Sigmoid colon (tissue), 4 donors: ENCODE data around the gene MAGED2.
A peak's percentile ranks its signal among the peaks of the same experiment; 100 is the strongest.

Experiments
- CTCF ChIP-seq, 4 experiments: fragments of 450-650 bp in 3 of 4; fragments of 200-600 bp in 1 of 4; IDR thresholded peaks; one replicate each; pipeline ENCODE4 v1.5.1; 2016 to 2019; ENCODE audit warnings: antibody characterized with exemption in 4 of 4, mild to moderate bottlenecking in 3 of 4, moderate library complexity in 2 of 4
- EP300 ChIP-seq, 4 donors: sonication (generic); formaldehyde crosslinking; IDR thresholded peaks; one replicate each; pipeline ENCODE4 v1.6.1; 2017; ENCODE audit warnings: antibody characterized with exemption in 4 of 4
- POLR2A ChIP-seq, 2 donors: fragments of 450-650 bp; IDR thresholded peaks; one replicate each; pipeline ENCODE4 v1.6.1; 2016; ENCODE audit warnings: antibody characterized with exemption in 2 of 2, mild to moderate bottlenecking in 2 of 2, moderate library complexity in 2 of 2

DNA sequence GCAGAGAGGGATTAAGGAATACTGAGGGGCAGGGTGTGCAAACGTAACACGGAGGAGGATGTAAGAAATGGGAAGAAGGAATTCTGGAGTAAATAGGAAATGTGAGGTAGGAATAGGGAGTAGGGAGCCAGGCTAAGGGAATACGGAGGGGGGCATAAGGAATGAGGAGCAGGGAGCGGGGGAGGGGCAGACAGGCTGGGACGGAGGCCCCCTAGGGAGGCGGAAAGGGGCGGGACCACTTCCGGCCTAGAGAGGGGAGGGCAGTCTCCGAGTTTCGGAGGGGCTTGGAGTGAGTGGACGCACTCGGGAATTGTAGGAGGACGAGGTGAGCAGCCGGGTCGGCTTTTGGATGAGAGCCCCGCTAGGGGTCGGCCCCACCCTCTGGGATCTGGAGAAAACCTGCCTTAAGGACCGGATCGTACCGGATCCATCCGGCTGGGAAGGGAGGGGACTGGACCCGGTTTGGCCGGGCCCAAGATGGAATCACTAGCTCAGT lies 612 bp downstream of the MAGED2 start:
- TF ChIP-seq CTCF (IDR thresholded peaks at IDR 0.05) (no peak), POLR2A (IDR thresholded peaks at IDR 0.05) (no peak), EP300 (IDR thresholded peaks at IDR 0.05) (peak in 1 of 4 donors; percentile 11)
